Non-pigmented ciliary epithelial cell (primary cell): ENCODE results near the gene ECM2.
"Not testable (repeated sequence)": the region's sequence is repeated elsewhere in the genome, so short reads cannot be mapped to it uniquely, and the experiment has no call there.

Experiments used
- DNase-seq: peaks from one replicate; pipeline ENCODE4 v3.0.0-alpha.2; 2010; ENCODE audit warnings: low read depth

Gene ECM2

GRCh38 chr9:92535940-92536850 is at the start of gene ECM2:
ECM2 (minus strand) TSS chr9:92535990; CDS start chr9:92522866, 13,124 bp downstream.
- DNase-seq, result no peak

GRCh38 chr9:92576175-92576574 is 40.4 kb upstream of the ECM2 start:
- DNase-seq, result no peak

GRCh38 chr9:92573612-92574011 is 37.8 kb upstream of the ECM2 start:
- not testable (repeated sequence) for DNase-seq

- DNase-seq, result not testable (repeated sequence)
Measured at GRCh38 chr9:92571871-92572270, 36.1 kb upstream of the ECM2 start.

GRCh38 chr9:92564982-92565381 is 29.2 kb upstream of the ECM2 start:
- DNase-seq, result no peak

GRCh38 chr9:92564504-92564903 is 28.7 kb upstream of the ECM2 start:
- DNase-seq, result peak; percentile 17

GRCh38 chr9:92563116-92564100 is 27.6 kb upstream of the ECM2 start:
- DNase-seq, result no peak

GRCh38 chr9:92562461-92562967 is 26.7 kb upstream of the ECM2 start:
- DNase-seq, result peak; percentile 27

- peak; percentile 14 for DNase-seq
Measured at GRCh38 chr9:92561374-92562330, 25.9 kb upstream of the ECM2 start.

GRCh38 chr9:92558612-92559374 is 23.0 kb upstream of the ECM2 start:
- DNase-seq, result no peak

GRCh38 chr9:92550765-92551164 is 15.0 kb upstream of the ECM2 start:
- no peak for DNase-seq

- no peak for DNase-seq
Measured at GRCh38 chr9:92547356-92547755, 11.6 kb upstream of the ECM2 start.

- DNase-seq, result no peak
Measured at GRCh38 chr9:92545002-92545510, 9.3 kb upstream of the ECM2 start.

- DNase-seq, result no peak
Measured at GRCh38 chr9:92543972-92544371, 8.2 kb upstream of the ECM2 start.

GRCh38 chr9:92538541-92538940 is 2.8 kb upstream of the ECM2 start:
- DNase-seq, result peak; percentile 11

GRCh38 chr9:92534674-92535073 is 1.1 kb downstream of the ECM2 start:
- no peak for DNase-seq

GRCh38 chr9:92534204-92534603 is 1.6 kb downstream of the ECM2 start:
- no peak for DNase-seq

- no peak for DNase-seq
Measured at GRCh38 chr9:92530893-92531292, 4.9 kb downstream of the ECM2 start.

GRCh38 chr9:92529124-92529523 is 6.7 kb downstream of the ECM2 start:
- DNase-seq, result no peak

- no peak for DNase-seq
Measured at GRCh38 chr9:92528522-92528849, 7.3 kb downstream of the ECM2 start.
